ENCODE measurements around the gene NUBPL. TPM values are rescaled to one million over a fixed set of nuclear protein-coding genes. Genes with fewer than 3 reads are reported as not detected.

Gene NUBPL
- total RNA-seq, 1 experiment from 2014 or later, result 11.6 TPM

DNA sequence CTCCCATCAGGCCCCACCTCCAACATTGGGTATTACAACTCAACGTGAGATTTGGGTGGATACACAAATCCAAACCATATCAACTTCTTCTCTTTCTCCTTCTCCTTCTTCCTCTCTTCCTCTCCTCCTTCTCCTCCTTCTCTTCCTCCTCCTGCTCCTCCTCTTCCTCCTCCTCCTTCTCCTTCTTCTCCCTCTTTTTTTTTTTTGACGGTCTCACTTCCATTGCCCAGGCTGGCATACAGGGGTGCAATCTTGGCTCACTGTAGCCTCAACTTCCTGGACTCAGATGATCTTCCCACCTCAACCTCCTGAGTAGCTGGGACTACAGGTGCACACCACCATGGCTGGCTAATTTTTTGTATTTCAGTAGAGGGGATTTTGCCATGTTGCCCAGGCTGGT, 11.4 kb upstream of the NUBPL start (continued):
- TF ChIP-seq, protein P1, sequence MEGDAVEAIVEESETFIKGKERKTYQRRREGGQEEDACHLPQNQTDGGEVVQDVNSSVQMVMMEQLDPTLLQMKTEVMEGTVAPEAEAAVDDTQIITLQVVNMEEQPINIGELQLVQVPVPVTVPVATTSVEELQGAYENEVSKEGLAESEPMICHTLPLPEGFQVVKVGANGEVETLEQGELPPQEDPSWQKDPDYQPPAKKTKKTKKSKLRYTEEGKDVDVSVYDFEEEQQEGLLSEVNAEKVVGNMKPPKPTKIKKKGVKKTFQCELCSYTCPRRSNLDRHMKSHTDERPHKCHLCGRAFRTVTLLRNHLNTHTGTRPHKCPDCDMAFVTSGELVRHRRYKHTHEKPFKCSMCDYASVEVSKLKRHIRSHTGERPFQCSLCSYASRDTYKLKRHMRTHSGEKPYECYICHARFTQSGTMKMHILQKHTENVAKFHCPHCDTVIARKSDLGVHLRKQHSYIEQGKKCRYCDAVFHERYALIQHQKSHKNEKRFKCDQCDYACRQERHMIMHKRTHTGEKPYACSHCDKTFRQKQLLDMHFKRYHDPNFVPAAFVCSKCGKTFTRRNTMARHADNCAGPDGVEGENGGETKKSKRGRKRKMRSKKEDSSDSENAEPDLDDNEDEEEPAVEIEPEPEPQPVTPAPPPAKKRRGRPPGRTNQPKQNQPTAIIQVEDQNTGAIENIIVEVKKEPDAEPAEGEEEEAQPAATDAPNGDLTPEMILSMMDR (IDR thresholded peaks at IDR 0.05), result no peak

DNA sequence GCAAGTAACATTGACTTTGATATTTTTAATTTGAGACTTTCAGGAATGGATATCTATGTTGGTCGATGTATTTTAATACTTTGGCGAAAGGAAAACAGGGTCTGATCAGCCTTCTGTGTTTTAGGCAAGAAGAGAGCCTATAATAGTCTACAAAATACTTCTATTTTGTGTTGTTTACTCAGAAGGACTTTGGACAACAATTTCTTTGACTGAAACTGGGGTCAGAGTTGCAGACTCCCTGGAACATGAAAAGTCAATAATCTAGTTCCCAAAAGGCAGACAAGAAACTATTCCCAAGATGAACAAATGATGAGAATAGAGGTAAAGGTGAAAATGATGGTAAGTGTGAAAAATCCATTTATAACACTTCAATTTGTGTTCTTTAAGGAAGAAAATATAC, 10.6 kb upstream of the NUBPL start:
- H3K4me1 Mint-ChIP-seq, result no peaks in the 10 kb centered on the region
- H3K36me3 Mint-ChIP-seq, result no peaks in the 10 kb centered on the region
- POLR2A ChIA-PET, result no interaction called here
- TF ChIP-seq HMGA2 (CRISPR knock-in tag; IDR thresholded peaks at IDR 0.05) (no peak), ZNF423 (CRISPR knock-in tag; IDR thresholded peaks at IDR 0.05) (no peak)
- ATAC-seq, result no peak
- CTCF ChIA-PET, result no interaction called here
- no peaks in the 10 kb centered on the region; the same call in 1 of the 2 replicates for H3K9me3 Mint-ChIP-seq
- peaks cover 16% of the 10 kb centered on the region for H3K27me3 Mint-ChIP-seq (ENCODE audit: low read depth)
- H3K4me3 Mint-ChIP-seq, result no peak overlapping the region
- H3K27ac Mint-ChIP-seq, result no peak overlapping the region
- DNase-seq (ENCODE audit: low spot score), result no peak

DNA sequence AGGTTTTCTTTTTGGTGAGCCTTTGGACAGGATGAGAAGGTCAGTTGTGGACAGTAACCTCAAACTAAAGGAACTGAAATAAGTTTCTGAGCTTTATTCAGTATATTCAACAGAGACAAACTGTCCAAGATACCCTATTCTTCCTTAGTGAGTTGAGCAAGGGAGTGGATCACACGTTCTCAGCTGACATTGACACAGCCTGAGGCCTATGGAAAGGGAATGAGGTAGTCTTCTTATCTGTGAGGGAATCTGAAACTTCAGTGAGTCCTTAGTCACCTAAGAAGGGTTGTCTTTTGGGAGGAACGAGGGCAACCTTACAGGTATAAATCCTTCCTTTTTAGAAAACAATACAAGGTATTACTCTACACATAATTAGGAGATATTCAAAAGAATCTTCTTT, 5.0 kb upstream of the NUBPL start:
- POLR2A ChIA-PET, result no interaction called here
- H3K9me3 Mint-ChIP-seq, result peaks cover 12% of the 10 kb centered on the region
- CTCF ChIA-PET, result no interaction called here
- no peak overlapping the region for H3K27ac Mint-ChIP-seq
- no peaks in the 10 kb centered on the region for H3K4me1 Mint-ChIP-seq
- no peak for DNase-seq (ENCODE audit: low spot score)
- no peak overlapping the region for H3K4me3 Mint-ChIP-seq
- TF ChIP-seq ZBTB21 (CRISPR knock-in tag; IDR thresholded peaks at IDR 0.05; ENCODE audit: borderline replicate concordance) (no peak), ZNF121 (CRISPR knock-in tag; IDR thresholded peaks at IDR 0.05) (no peak), JAZF1 (CRISPR knock-in tag; IDR thresholded peaks at IDR 0.05) (no peak), SMAD4 (CRISPR knock-in tag; IDR thresholded peaks at IDR 0.05) (no peak), GTF2I (CRISPR knock-in tag; conservative IDR thresholded peaks at IDR 0.05) (no peak), ESRRA (CRISPR knock-in tag; IDR thresholded peaks at IDR 0.05; ENCODE audit: borderline replicate concordance) (no peak), TEAD1 (CRISPR knock-in tag; IDR thresholded peaks at IDR 0.05) (no peak), EMX1 (CRISPR knock-in tag; IDR thresholded peaks at IDR 0.05) (no peak), ATF1 (CRISPR knock-in tag; IDR thresholded peaks at IDR 0.05) (no peak), MXD4 (CRISPR knock-in tag; IDR thresholded peaks at IDR 0.05; ENCODE audit: borderline replicate concordance) (no peak)
- TF ChIP-seq, protein P2, sequence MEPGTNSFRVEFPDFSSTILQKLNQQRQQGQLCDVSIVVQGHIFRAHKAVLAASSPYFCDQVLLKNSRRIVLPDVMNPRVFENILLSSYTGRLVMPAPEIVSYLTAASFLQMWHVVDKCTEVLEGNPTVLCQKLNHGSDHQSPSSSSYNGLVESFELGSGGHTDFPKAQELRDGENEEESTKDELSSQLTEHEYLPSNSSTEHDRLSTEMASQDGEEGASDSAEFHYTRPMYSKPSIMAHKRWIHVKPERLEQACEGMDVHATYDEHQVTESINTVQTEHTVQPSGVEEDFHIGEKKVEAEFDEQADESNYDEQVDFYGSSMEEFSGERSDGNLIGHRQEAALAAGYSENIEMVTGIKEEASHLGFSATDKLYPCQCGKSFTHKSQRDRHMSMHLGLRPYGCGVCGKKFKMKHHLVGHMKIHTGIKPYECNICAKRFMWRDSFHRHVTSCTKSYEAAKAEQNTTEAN (CRISPR knock-in tag; IDR thresholded peaks at IDR 0.05), result no peak
- TF ChIP-seq, protein P3, sequence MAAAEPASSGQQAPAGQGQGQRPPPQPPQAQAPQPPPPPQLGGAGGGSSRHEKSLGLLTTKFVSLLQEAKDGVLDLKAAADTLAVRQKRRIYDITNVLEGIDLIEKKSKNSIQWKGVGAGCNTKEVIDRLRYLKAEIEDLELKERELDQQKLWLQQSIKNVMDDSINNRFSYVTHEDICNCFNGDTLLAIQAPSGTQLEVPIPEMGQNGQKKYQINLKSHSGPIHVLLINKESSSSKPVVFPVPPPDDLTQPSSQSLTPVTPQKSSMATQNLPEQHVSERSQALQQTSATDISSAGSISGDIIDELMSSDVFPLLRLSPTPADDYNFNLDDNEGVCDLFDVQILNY (CRISPR knock-in tag; IDR thresholded peaks at IDR 0.05), result no peak
- TF ChIP-seq, protein P4, sequence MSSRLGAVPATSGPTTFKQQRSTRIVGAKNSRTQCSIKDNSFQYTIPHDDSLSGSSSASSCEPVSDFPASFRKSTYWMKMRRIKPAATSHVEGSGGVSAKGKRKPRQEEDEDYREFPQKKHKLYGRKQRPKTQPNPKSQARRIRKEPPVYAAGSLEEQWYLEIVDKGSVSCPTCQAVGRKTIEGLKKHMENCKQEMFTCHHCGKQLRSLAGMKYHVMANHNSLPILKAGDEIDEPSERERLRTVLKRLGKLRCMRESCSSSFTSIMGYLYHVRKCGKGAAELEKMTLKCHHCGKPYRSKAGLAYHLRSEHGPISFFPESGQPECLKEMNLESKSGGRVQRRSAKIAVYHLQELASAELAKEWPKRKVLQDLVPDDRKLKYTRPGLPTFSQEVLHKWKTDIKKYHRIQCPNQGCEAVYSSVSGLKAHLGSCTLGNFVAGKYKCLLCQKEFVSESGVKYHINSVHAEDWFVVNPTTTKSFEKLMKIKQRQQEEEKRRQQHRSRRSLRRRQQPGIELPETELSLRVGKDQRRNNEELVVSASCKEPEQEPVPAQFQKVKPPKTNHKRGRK (CRISPR knock-in tag; IDR thresholded peaks at IDR 0.05; ENCODE audit: borderline replicate concordance), result no peak
- TF ChIP-seq, protein P5, sequence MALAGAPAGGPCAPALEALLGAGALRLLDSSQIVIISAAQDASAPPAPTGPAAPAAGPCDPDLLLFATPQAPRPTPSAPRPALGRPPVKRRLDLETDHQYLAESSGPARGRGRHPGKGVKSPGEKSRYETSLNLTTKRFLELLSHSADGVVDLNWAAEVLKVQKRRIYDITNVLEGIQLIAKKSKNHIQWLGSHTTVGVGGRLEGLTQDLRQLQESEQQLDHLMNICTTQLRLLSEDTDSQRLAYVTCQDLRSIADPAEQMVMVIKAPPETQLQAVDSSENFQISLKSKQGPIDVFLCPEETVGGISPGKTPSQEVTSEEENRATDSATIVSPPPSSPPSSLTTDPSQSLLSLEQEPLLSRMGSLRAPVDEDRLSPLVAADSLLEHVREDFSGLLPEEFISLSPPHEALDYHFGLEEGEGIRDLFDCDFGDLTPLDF (CRISPR knock-in tag; IDR thresholded peaks at IDR 0.05), result no peak
- TF ChIP-seq, protein P6, sequence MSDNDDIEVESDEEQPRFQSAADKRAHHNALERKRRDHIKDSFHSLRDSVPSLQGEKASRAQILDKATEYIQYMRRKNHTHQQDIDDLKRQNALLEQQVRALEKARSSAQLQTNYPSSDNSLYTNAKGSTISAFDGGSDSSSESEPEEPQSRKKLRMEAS (CRISPR knock-in tag; IDR thresholded peaks at IDR 0.05), result no peak
- TF ChIP-seq, protein P7, sequence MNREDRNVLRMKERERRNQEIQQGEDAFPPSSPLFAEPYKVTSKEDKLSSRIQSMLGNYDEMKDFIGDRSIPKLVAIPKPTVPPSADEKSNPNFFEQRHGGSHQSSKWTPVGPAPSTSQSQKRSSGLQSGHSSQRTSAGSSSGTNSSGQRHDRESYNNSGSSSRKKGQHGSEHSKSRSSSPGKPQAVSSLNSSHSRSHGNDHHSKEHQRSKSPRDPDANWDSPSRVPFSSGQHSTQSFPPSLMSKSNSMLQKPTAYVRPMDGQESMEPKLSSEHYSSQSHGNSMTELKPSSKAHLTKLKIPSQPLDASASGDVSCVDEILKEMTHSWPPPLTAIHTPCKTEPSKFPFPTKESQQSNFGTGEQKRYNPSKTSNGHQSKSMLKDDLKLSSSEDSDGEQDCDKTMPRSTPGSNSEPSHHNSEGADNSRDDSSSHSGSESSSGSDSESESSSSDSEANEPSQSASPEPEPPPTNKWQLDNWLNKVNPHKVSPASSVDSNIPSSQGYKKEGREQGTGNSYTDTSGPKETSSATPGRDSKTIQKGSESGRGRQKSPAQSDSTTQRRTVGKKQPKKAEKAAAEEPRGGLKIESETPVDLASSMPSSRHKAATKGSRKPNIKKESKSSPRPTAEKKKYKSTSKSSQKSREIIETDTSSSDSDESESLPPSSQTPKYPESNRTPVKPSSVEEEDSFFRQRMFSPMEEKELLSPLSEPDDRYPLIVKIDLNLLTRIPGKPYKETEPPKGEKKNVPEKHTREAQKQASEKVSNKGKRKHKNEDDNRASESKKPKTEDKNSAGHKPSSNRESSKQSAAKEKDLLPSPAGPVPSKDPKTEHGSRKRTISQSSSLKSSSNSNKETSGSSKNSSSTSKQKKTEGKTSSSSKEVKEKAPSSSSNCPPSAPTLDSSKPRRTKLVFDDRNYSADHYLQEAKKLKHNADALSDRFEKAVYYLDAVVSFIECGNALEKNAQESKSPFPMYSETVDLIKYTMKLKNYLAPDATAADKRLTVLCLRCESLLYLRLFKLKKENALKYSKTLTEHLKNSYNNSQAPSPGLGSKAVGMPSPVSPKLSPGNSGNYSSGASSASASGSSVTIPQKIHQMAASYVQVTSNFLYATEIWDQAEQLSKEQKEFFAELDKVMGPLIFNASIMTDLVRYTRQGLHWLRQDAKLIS (CRISPR knock-in tag; IDR thresholded peaks at IDR 0.05; ENCODE audit: borderline replicate concordance), result no peak
- TF ChIP-seq, protein P8, sequence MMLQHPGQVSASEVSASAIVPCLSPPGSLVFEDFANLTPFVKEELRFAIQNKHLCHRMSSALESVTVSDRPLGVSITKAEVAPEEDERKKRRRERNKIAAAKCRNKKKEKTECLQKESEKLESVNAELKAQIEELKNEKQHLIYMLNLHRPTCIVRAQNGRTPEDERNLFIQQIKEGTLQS (CRISPR knock-in tag; conservative IDR thresholded peaks at IDR 0.05), result no peak
- ATAC-seq, result no peak
- peaks cover 10% of the 10 kb centered on the region for H3K27me3 Mint-ChIP-seq (ENCODE audit: low read depth)
- no peaks in the 10 kb centered on the region for H3K36me3 Mint-ChIP-seq

Data from WTC11 (cell line).